Fibroblast of the aortic adventitia (primary cell): ENCODE measurements around the gene TMEM182. TPM values are rescaled to one million over a fixed set of nuclear protein-coding genes. Genes with fewer than 3 reads are reported as not detected.
A peak's percentile ranks its signal among the peaks of the same experiment; 100 is the strongest.

ENCODE experiments used
- DNase-seq: peaks from one replicate; pipeline ENCODE4 v3.0.0-alpha.2; 2010; ENCODE audit warnings: low read depth
- H3K4me3 ChIP-seq: 2 replicates; pipeline ENCODE4 v1.5.1; 2011; ENCODE audit warnings: low read depth, mild to moderate bottlenecking, control low read depth, low read length, moderate library complexity
- CTCF ChIP-seq: IDR thresholded peaks from 2 replicates; pipeline ENCODE4 v1.5.1; 2011; ENCODE audit warnings: mild to moderate bottlenecking, low read length, control low read depth, inconsistent platforms; ENCODE audit not compliant: insufficient read depth
- total RNA-seq: library from RNA; depleted of rRNA; stranded (reverse); fragments of >200 nt; gene quantifications from 2 replicates; pipeline ENCODE4 v1.2.3, GENCODE V29; 2012; ENCODE audit warnings: low replicate concordance

Gene TMEM182
- total RNA-seq, 1 donor, result 2.1 TPM

- TF ChIP-seq CTCF, result no peak
- no peak for DNase-seq
- H3K4me3 ChIP-seq, result no peak overlapping the region
These were observed 42.0 kb downstream of the TMEM182 start for GRCh38 chr2:102803897-102804217.

- no peak overlapping the region for H3K4me3 ChIP-seq
- TF ChIP-seq CTCF, result peak; percentile 87
These were observed 44.5 kb downstream of the TMEM182 start for GRCh38 chr2:102806250-102806837.

DNA sequence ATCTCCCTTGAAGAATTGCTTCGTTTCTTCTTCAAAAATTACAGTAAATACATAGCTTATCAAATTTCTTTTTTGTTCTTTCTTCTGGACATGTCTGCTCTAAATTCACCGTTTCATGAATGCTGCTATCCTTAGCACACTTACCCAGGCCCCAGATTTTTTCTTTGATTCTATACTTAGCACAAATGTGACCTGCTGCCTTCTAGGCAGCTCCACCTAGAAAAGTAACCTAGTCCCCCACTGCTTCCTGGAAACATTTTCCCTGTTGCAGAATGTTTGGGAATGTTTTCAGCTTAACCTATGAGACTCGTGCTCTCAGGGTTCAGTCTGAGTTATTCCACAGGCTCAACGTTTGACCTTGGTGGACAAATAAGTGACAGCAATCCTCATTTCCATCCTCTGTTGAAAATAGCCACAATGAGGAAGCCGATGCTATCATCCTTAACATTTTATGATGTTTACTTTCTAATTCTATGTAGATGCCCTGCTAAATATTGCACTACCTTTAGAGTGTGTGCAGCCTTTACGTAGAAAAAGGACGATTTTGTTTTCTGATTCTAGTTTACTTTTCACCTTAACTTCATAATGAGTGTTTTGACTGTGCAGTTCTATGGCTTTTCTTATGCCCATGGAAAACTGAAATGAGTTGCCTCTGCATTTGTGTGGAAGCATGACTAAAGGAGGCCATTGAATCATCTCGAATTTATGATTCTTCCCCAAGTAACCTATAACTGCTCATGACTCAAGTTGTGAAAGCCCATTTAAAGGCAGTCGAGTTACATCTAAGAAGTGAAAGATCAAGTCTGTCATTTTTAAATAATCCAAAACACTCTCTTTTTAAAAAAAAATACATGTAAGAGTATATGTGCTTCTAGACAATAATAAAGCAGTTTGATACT lies 47.7 kb downstream of the TMEM182 start:
- DNase-seq, result no peak
- no peak for TF ChIP-seq CTCF
- H3K4me3 ChIP-seq, result no peak overlapping the region

More at GRCh38 chr2:102806250-102806837, 44.5 kb downstream of the TMEM182 start:
- peak; percentile 67 for DNase-seq

GRCh38 chr2:102815285-102815684 lies 53.5 kb downstream of the TMEM182 start:
- H3K4me3 ChIP-seq, result no peak overlapping the region
- TF ChIP-seq CTCF, result no peak
- no peak for DNase-seq

GRCh38 chr2:102826904-102827303 lies 65.1 kb downstream of the TMEM182 start:
- no peak overlapping the region for H3K4me3 ChIP-seq
- TF ChIP-seq CTCF, result no peak
- DNase-seq, result no peak

- no peak for DNase-seq
- no peak overlapping the region for H3K4me3 ChIP-seq
- no peak for TF ChIP-seq CTCF
These were observed 71.0 kb downstream of the TMEM182 start for GRCh38 chr2:102832789-102833188.
